DMS 273 (cell line): ENCODE measurements around the gene LAMTOR4.

ENCODE experiments used
- DNase-seq: peaks from one replicate; lab custom pipeline; 2025; ENCODE audit not compliant: unreplicated experiment; lab: John Stamatoyannopoulos, UW

LAMTOR4 gene

GRCh38 chr7:100152937-100153666, 4.4 kb downstream of the LAMTOR4 start:
- no peak for DNase-seq

- DNase-seq = peak; percentile 49
Measured at GRCh38 chr7:100153708-100154535, 5.2 kb downstream of the LAMTOR4 start.

GRCh38 chr7:100154651-100155491, 6.2 kb downstream of the LAMTOR4 start:
- DNase-seq = no peak

- no peak for DNase-seq
Measured at GRCh38 chr7:100155553-100156317, 7.0 kb downstream of the LAMTOR4 start.

GRCh38 chr7:100156331-100157068, 7.8 kb downstream of the LAMTOR4 start:
- DNase-seq = no peak

GRCh38 chr7:100157069-100157333, 8.3 kb downstream of the LAMTOR4 start:
- no peak for DNase-seq

GRCh38 chr7:100157334-100158228, 8.9 kb downstream of the LAMTOR4 start:
- peak; percentile 61 for DNase-seq

- DNase-seq = peak; percentile 98
Measured at GRCh38 chr7:100158229-100159098, 9.7 kb downstream of the LAMTOR4 start, which contains the start of gene TRAPPC14. TRAPPC14 (minus strand) TSS chr7:100158723; CDS start chr7:100158499, 224 bp downstream.

GRCh38 chr7:100159099-100159623, 10.4 kb downstream of the LAMTOR4 start:
- no peak for DNase-seq

- DNase-seq = no peak
Measured at GRCh38 chr7:100160067-100160466, 11.3 kb downstream of the LAMTOR4 start.

GRCh38 chr7:100163006-100163531, 14.4 kb downstream of the LAMTOR4 start:
- DNase-seq = no peak

GRCh38 chr7:100163871-100164270, 15.2 kb downstream of the LAMTOR4 start:
- no peak for DNase-seq

GRCh38 chr7:100166317-100166940, 17.7 kb downstream of the LAMTOR4 start:
- no peak for DNase-seq

GRCh38 chr7:100166970-100167911, 18.5 kb downstream of the LAMTOR4 start:
- no peak for DNase-seq

- DNase-seq = peak; percentile 52
Measured at GRCh38 chr7:100167912-100168323, 19.2 kb downstream of the LAMTOR4 start.
